GM19023 (cell line): ENCODE measurements around the gene MROH9.

Experiments used
- ATAC-seq: cut with Tn5 transposase; IDR thresholded peaks from one replicate; pipeline ENCODE4 v1.9.1; 2021; ENCODE audit warnings: mild to moderate bottlenecking, moderate library complexity; ENCODE audit not compliant: unreplicated experiment

Gene MROH9

DNA sequence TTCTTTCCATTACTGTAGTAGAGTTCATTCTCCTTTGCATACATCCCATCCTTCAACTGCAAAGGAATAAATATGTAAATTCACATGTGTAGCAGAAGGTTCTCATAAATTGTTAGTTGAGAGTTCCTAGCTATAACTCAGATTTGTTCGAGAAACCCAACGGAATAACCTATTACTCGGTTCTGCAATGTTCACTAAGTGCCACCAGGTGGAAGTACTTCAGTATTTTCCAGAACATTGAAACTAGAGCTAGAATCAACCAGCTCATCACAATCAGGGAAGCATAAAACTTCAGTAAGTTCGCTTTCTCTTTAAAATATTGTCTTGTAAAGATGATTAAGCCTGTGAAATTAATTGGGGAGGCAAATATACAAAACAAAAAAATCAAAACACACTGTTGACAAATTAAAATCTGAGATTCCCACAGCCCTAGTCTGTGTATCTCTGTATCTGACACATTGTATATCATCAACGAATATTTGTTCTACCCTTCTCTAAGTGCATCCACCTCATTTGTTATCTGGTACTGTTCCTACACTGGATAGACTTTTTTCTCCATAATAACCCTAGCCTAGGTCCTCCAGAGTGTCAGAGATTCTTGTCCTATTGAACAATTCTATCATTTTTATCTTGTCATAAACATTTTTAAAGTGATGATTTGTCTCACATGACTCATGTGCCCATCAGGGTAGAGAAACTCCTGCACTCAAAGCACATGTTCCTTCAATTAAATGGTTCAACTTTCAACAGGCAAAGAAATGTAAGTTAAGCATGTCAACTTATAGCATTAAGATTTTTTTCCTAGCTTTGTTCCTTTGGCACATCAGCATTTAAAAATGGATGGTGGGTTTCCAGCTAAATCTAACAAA is 31.9 kb downstream of the MROH9 start:
- peak; percentile 57 for ATAC-seq

DNA sequence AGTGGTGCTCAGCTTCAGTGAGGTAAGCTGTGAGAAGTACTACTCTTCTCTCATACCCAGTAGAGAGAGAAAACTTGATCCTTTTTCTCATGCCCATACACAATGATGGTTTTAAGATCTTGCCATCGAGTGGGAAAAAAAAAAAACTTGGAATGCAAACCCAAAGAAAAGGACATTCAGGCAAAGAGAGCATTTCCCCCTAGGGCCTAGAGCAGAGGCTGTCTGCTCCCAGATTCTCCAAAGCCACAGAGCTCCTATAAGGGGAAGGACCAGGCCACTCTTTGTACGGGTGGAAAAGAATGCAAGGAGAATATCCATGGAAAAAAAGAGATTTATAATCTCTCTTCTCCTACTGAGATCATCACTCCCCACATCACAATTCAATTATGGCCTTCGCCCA is 34.9 kb downstream of the MROH9 start:
- ATAC-seq = no peak

DNA sequence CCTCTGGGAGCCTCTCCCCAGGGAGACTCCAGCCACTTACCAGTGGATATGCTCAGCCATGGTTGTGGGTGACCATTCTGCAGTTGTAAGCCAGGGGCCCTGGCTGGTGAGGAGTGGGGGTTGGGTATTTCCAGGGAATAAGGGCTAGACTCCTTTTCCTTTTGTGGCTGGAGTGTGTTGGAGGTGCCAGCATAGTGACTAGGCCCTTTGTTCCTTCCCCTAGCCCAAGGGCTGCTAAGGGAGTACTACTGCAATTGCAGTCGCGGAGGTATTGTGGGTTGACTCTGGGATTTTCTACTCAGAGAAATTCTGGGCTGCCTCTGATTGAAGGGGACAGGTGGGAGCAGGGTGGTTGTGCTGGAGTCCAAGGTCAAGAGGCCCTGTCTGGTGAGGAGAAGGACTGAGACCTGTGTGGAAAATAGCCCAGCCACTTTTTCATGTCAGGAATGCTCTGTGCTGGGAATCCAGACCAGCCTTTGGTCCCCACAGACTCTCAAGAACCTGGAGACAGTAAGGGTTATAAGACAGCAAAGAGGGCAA is 43.1 kb downstream of the MROH9 start:
- no peak for ATAC-seq

DNA sequence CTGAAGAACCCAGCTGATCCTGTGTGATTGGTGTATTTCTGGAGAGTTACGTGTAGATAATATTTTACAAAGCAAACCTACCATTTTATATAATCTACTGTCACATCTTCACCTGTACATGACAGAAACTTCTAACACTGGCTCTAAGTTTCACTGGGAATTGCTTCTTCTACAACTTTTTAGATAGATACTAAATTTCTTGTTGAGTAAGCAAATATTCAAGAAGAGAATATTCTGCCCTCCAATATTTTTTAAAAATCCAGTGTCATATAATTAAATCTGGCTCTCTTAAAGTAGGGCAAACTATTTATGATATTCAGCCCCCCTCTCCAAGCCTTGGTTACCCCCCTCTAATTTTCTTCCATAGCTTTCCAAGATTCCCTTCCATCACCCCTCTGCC is 50.1 kb downstream of the MROH9 start:
- no peak for ATAC-seq

DNA sequence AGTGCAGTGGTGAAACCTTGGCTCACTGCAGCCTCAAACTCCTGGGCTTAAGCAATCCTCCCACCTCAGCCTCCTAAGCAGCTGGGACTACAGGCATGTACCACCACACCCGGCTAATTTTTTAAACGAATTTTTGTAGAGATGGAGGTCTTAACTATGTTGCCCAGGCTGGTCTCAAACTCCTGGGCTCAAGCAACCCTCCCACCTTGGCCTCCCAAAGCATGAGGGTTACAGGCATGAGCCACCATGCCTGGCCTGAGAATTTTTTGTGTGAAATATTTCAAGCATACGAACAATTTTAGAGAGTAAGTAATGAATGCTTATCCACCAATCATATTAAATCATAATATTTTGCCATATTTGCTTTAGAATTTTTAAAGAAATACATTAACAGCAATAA is 51.6 kb downstream of the MROH9 start:
- no peak for ATAC-seq

DNA sequence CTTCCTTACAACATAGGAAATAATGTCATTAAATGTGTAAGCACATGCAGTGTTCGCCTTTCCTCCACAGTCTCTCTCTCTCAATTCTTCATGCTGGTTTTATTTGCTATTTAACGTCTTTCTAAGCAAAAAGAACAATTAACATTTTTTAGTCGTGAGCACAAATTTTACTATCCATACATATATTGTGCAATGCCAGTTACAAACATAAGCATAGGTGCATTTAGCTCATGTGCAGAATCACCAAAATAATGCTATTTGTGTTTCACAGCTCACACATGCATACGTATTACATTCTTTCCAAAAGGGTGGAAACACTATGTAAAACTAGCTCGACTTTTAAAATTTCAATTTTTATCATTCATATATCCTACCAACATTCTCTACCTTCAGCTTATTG is 52.1 kb downstream of the MROH9 start:
- ATAC-seq = no peak

DNA sequence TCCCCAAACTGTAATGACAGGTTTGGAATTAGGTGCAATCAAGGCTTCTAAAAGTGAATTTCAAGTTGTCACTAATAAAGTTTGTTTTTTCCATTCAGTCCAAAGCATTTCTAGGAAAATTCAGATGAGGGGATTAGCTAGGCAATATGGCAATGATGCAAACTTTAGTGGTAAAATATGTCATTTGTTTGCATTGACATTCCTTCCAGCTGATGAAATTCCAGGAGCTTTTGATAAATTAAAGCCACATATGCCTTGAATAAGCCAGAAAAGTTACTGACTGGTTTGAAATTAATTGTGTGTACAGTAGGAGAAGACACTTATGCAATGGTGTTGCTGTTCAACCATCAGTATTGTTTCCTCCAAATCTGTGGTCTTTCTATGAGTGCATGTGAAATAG is 57.8 kb downstream of the MROH9 start:
- no peak for ATAC-seq

DNA sequence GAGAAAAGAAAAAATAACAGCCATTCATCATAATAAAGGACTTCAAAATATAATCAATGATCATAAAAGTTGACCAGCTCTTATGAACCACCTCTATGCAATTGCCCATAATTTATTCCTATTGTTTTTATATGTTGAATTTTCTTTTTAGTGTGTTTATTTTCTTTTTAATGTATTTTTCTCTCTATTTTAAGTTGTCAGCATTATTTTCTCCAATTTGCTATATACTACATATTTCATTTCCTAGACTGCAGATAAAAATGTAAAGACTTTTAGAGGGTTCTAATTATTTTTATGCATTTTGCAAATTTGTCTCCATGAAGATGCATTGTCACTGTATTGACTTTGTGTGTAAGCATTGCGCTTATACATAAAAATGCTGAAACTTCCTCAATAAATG is 58.4 kb downstream of the MROH9 start:
- no peak for ATAC-seq

DNA sequence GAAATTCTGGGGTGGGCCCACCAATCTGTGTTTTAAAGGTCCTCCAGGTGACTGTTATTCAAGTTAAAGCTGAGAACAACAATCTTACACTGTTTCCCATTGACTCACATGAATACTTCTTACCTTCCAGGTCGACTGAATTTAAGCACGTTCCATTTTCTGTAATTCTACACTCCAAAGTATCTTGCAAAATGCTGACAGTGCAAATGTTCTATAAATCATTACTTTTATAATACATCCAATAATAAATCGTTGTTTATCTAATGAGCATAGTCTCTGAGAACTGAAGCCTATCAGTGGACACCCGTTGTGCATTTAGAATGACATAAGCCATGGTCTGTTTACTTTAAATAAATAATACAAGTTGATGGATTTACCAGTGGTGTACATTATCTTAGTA is 79.5 kb downstream of the MROH9 start:
- ATAC-seq = no peak

DNA sequence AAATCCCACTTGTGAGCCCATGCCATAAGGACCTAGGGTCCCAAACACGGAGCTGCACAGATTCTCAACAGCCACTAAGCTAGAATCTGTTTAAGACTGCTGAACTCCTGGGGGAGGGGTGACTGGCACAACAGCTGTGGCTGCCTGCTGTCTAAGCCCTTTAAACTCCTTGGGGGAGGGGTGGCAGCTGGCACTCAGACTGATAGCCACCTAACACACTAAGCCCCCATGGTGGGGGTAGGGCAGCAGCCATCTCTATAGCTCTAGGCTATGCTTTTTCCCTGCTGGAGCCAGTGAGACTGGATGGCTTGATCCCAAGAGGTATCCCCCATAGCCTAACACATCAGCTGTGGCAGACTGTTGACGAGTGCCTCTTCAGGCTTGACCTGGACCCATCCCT is 82.1 kb downstream of the MROH9 start:
- ATAC-seq = no peak

DNA sequence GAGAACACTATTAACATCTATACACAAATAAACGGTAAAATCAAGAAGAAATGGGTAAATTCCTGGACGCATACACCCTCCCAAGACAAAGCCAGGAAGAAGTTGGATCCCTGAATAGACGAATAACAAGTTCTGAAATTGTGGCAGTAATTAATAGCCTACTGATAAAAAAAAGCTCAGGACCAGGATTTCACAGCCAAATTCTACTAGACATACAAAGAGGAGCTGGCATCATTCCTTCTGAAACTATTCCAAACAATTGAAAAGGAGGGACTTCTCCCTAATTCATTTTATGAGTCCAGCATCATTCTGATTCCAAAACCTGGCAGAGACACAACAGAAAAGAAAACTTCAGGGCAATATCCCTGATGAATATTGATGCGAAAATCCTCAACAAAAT is 84.6 kb downstream of the MROH9 start:
- no peak for ATAC-seq

DNA sequence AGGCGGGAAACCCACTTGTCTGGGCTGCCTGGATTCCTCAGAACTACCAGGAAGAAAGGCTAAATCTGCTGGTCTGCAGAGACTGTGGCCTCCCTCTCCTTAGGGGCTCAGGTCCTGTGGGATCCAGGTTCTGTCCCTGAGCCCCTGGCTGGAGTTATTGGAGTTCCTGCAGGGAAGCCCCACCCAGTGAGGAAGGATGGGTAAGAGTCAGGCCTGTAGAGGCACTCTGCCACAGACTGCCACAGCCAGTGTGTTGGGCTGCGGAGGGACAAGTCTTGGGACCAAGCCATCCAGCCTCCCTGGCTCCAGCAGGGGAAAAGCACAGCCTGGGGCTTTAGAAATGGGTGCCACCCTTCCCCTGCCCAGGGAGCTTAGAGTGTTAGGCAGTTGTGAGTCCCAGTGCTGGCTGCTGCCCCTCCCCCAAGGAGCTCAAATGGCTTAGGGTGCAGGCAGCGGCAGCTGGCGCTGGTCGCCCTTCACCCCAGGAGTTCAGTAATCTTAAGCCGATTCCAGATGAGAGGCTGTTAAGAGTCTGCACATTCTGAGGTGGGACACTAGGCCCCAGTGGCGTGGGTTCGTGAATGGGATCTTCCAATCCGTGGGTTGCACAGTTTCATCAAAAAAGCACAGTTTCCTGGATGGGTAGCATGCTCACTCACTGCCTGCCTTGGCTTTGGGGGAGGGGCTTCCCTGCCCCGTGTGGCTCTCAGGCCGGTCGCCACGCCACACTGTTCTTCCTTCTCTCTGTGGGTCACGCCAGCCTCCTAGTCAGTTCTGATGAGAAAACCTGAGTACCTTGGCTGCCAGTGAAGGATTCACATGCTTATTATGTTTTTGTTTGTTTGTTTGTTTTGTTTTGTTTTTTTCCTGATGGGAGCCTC is 97.7 kb downstream of the MROH9 start:
- no peak for ATAC-seq

DNA sequence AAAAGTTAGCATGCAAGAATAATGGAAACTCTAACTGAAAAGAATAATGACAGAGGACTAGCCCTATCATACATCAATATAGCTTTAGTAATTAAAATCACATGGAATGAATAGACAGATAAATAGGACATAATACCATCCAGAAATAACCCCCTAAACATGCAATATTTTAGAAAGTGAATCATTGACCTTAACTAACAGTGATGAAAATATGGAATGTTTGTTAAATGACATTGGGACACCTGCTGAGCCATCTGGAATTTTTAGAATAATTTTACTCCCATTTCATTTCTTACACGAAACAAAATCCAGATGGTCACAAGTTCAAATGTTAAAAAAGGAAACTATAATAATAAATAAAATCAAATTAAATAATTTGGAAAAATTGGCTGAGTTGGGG is 102.3 kb downstream of the MROH9 start:
- no peak for ATAC-seq

DNA sequence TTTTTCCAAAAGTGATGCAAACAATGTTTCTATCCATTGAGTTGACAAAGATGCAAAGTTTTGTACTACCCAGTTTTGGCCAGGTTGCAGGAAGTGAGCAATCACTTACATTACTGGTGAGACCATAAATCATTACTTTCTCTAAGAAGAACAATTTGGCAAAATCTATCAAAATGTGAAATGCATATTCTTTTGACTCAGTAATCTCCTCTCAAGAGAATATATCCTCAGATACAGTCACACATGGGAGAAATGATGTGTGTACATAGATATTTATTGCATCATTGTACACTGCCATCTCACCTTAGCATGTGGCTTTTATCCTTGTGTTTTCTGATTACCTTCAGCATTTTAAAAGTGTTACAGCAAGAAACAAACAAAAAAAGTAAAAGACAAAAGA is 103.0 kb downstream of the MROH9 start:
- no peak for ATAC-seq

DNA sequence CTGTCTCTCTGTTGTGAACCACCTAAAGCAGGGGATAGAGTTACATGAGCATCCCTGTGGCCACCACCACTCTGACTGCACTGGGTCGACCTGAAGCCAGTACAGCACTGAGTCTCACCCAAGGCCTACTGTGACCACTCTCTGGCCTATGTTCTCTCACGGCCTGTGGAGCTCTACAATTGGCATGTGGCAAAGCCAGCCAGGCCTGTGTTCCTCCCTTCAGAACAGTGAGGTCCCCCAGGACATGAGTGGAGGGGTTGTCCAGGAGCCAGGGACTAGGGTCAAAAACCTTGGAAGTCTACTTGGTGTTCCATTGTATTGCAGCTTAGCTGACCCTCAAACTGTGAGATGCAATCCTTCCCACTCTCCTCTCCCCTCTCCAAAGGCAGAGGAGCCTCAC is 112.7 kb downstream of the MROH9 start:
- no peak for ATAC-seq

DNA sequence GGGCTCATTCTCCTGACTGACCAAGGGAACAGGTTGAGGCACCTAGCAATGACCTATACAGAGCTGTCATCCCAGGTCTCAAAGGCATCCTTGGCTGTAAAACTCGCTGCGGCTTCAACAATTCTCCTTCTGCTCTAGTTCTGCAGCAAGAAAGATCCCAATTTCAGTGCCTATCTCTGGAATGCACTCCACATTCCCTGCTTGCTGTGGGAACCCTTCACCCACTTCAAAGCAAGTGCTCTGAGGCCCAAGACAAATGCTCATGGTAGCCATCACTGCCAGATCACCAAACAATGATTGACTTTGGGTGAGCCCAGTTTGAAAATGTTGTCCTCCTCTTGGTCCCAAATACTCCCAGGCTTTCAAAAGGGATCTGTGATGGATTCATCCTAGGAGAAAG is 117.6 kb downstream of the MROH9 start:
- no peak for ATAC-seq

DNA sequence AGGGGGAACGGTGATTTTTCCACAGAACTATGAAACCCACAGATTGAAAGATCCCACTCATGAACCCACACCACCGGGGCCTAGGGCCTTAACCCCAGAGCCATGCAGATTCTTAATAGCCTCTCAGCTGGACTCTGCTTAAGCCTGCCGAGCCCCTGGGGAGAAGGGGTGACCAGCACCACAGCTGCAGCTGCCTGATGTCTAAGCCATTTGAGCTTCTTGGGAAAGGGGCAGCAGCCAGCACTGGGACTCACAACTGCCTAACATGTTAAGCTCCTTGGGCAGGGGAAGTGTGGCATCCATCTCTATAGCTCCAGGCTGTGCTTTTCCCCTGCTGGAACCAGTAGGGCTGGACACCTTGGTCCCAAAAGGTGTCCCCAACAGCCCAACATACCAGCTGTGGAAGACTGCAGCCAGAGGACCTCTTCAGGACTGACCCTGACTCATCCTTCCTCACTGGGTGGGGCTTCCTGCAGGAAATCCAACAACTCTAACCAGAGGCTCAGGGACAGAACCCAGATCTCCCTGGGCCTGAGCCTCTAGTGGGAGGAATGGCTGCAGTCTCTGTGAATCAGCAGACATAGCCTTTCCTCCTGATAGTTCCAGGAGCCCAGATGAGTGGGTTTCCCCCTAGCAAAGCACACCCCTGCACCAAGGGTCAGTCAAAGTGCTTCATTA is 120.8 kb downstream of the MROH9 start:
- ATAC-seq = no peak

DNA sequence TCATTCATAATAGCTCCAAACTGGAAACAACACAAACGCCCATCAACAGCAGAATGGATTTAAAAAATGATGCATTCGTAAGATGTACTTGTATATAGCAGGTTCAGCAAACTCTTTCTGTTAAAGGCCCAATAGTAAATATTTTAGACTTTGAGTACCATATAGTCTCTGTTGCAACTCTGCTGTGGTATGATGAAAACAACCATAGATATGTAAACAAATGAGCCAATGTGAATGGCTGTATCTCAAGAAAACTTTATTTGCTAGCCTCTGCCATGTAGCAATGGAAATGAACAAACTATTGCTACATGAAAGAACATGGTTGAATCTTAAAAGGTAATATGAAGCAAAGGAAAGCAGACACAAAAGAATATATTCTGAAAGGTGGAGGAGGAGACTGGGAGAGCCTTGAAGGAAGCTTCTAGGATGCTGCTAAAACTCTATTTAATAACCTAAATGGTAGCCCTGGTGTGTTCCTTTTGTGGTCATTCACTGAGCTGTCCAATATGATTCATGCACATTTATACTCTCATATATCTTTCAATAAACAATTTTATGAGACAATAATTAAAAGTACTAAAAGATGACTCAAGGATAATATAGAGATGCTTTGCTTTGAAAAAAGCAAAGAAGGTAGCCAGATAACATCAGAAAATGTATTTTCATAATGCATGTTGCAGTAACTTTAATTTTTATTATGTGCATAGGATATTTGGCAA is 126.2 kb downstream of the MROH9 start:
- ATAC-seq = no peak

DNA sequence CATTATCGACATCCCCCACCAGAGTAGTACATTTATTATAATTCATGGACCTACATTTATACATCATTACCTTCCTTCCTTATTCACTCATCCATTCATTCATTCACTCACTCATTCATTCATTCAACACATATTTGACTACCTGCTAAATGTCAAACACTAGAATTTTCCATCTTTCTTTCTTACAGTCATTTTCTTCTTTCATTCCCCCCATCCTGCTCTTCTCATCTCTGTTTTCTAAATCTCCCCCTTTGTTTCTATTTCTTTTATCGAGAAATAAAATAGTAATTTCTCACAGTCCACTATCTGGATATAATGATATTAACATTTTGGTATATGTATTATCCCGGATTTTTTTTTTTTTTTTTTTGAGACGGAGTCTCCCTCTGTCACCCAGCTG is 127.6 kb downstream of the MROH9 start:
- ATAC-seq = no peak

DNA sequence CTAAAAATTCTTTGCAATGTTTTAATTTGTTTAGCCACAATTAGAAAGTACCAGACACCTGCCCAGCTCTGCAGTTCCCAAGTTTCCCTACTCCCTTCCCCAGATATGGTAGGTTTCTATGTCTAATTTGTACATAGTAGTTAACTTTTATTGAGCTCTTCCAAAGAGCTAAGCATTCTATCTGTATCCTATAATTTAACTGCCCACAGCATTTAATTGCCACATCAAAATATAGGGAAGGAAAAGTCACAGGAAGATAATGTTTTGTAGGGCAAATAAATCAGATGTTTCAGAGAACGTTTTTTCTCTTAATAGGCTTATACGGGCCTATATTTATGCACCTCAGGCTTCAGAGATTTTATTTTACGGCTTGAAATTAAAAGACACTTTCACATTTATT is 139.7 kb downstream of the MROH9 start:
- no peak for ATAC-seq

DNA sequence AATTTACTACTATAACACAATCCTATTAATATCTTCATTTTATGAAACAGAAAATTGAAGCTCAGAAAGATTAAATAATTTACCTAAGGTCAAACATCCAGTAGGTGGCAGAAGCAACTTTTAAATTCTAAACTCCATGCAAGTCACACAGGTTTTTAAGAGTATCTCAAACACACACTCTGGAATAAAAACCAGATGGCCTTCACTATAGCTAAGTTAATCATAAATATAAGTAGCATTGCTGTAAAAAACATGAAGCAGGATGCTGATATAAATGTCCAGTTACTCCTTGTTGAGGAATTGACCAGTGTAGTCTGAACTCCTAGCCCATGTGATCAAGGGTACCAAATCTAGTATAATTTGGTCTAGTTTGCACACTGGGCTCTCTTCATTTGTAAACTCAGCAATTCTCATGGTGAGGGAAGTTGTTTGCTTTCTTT is 146.0 kb downstream of the MROH9 start:
- no peak for ATAC-seq
